Endothelial cell of umbilical vein (primary cell): ENCODE data around the gene PTPN6. TPM values are rescaled to one million over a fixed set of nuclear protein-coding genes. Genes with fewer than 3 reads are reported as not detected.
A peak's percentile ranks its signal among the peaks of the same experiment; 100 is the strongest.

ENCODE experiments used
- BruUV-seq: library from RNA; stranded (reverse); fragments of 400-500 nt; replicated peaks from 2 replicates; lab custom pipeline; 2021; lab: Mats Ljungman, UMichigan
- CTCF ChIA-PET: fragments of 300-600, 350-600 bp; sonication (Branson Sonifier 250); formaldehyde crosslinking; loops from one replicate; lab custom pipeline; 2021; ENCODE audit warnings: antibody characterized with exemption, inconsistent platforms; lab: Charles Lee
- POLR2A ChIA-PET: fragments of 300-600, 350-600 bp; sonication (Branson Sonifier 250); formaldehyde crosslinking; loops from one replicate; lab custom pipeline; 2021; ENCODE audit warnings: antibody characterized with exemption, inconsistent platforms; lab: Charles Lee
- DNase-seq: peaks from one replicate; pipeline ENCODE4 v3.0.0-alpha.2; 2011; ENCODE audit warnings: low read depth, low spot score
- FAIRE-seq: peaks from 2 replicates; lab custom pipeline; 2011; peaks lifted over from hg19 to GRCh38; lab: Jason Lieb, UNC
- H2AFZ ChIP-seq: 2 replicates; pipeline ENCODE4 v1.6.0; 2012; ENCODE audit warnings: low read depth, low read length, control low read depth, inconsistent platforms
- H3K27ac ChIP-seq: 2 replicates; pipeline ENCODE4 v1.5.1; 2011; ENCODE audit warnings: low read depth, mild to moderate bottlenecking, control low read depth, low read length, moderate library complexity; ENCODE audit not compliant: insufficient read depth
- H3K27me3 ChIP-seq, 2 experiments: 2 replicates each; pipeline versions ENCODE4 v1.6.0 to v1.6.1; 2011; ENCODE audit warnings: low read length in 2 of 2, mixed read lengths in 1 of 2; ENCODE audit not compliant: control insufficient read depth in 2 of 2, insufficient read depth in 2 of 2
- H3K36me3 ChIP-seq, 2 experiments: 2 replicates in 1 of 2; 3 replicates in 1 of 2; pipeline ENCODE4 v1.5.1; 2011; ENCODE audit warnings: low read length in 2 of 2, mild to moderate bottlenecking in 1 of 2, moderate library complexity in 1 of 2; ENCODE audit not compliant: control insufficient read depth in 2 of 2, insufficient read depth in 2 of 2; ENCODE audit errors: extremely low read depth in 1 of 2
- H3K4me1 ChIP-seq: 3 replicates; pipeline ENCODE4 v1.5.1; 2011; ENCODE audit warnings: mild to moderate bottlenecking, low read length; ENCODE audit not compliant: control insufficient read depth, insufficient read depth; ENCODE audit errors: extremely low read depth
- H3K4me2 ChIP-seq: 2 replicates; pipeline ENCODE4 v1.6.1; 2011; ENCODE audit warnings: low read length, control low read depth, mixed read lengths; ENCODE audit not compliant: insufficient read depth
- H3K4me3 ChIP-seq, 3 experiments: fragments of 200-600 bp in 1 of 3; sonication (generic), shearing (Covaris generic) in 1 of 3; replicated peaks in 1 of 3; 2 replicates each; pipeline ENCODE4 v1.5.1; 2011 to 2016; ENCODE audit warnings: control low read depth in 3 of 3, low read length in 3 of 3, mild to moderate bottlenecking in 2 of 3, inconsistent platforms in 1 of 3, low read depth in 1 of 3, moderate library complexity in 1 of 3; ENCODE audit not compliant: insufficient read depth in 1 of 3
- H3K79me2 ChIP-seq: 2 replicates; pipeline ENCODE4 v1.6.0; 2012; ENCODE audit warnings: low read length, inconsistent platforms; ENCODE audit not compliant: control insufficient read depth, insufficient read depth
- H3K9ac ChIP-seq: replicated peaks from 2 replicates; pipeline ENCODE3; 2011; ENCODE audit warnings: low read length, control low read depth; ENCODE audit not compliant: insufficient read depth; ENCODE audit errors: extremely low read depth
- H3K9me1 ChIP-seq: replicated peaks from 3 replicates; pipeline ENCODE4 v1.6.0; 2011; ENCODE audit warnings: mild to moderate bottlenecking, low read length; ENCODE audit not compliant: control insufficient read depth, insufficient read depth; ENCODE audit errors: extremely low read depth
- H3K9me3 ChIP-seq: replicated peaks from 2 replicates; pipeline ENCODE4 v1.5.1; 2012; ENCODE audit warnings: low read length, inconsistent platforms; ENCODE audit not compliant: control insufficient read depth, insufficient read depth
- H4K20me1 ChIP-seq: replicated peaks from 2 replicates; pipeline ENCODE3; 2011; ENCODE audit warnings: mild to moderate bottlenecking, low read length; ENCODE audit not compliant: control insufficient read depth, insufficient read depth; ENCODE audit errors: extremely low read depth
- EZH2 ChIP-seq: IDR thresholded peaks from 2 replicates; pipeline ENCODE4 v1.6.1; 2012; ENCODE audit warnings: borderline replicate concordance, low read depth, mild to moderate bottlenecking, moderate library complexity, low read length, inconsistent platforms; ENCODE audit not compliant: severe bottlenecking
- GATA2 ChIP-seq: IDR thresholded peaks from 2 replicates; pipeline ENCODE4 v1.7.0; 2011; ENCODE audit warnings: low read depth, mild to moderate bottlenecking, moderate library complexity, mixed read lengths, low read length; ENCODE audit not compliant: insufficient read length, insufficient read depth
- JUN ChIP-seq: IDR thresholded peaks from 2 replicates; pipeline ENCODE4 v1.6.1; 2011; ENCODE audit warnings: borderline replicate concordance, low read depth; ENCODE audit not compliant: insufficient read length, insufficient read depth
- MYC ChIP-seq: IDR thresholded peaks from one replicate; pipeline ENCODE4 v1.6.1; 2011; ENCODE audit warnings: mild to moderate bottlenecking, low read depth, low read length
- POLR2A ChIP-seq: IDR thresholded peaks from 2 replicates; pipeline ENCODE4 v1.6.1; 2012; ENCODE audit warnings: low read depth, mild to moderate bottlenecking, control low read depth, low read length
- POLR2AphosphoS5 ChIP-seq: IDR thresholded peaks from 2 replicates; pipeline ENCODE4 v1.6.1; 2012; ENCODE audit warnings: low read depth, mild to moderate bottlenecking, control low read depth, low read length, moderate library complexity; ENCODE audit not compliant: insufficient read depth
- dilution Hi-C: fragments of 300-500 bp; cut with MboI; formaldehyde crosslinking; loops from one replicate; pipeline ENCODE4 v1.15.0; 2019; ENCODE audit warnings: low sequenced_read_pairs; ENCODE audit not compliant: extremely low pct_ligation_motif_present
- intact Hi-C: fragments of 100-400 bp; cut with micrococcal nuclease; formaldehyde crosslinking; loops from one replicate; pipeline ENCODE4 v1.10.0; 2022
- polyA plus RNA-seq, 4 experiments: library from polyadenylated mRNA; depleted of rRNA in 3 of 4; stranded (reverse) in 3 of 4; unstranded in 1 of 4; fragments of >200 nt; gene quantifications; 2 replicates each; pipeline versions ENCODE4 v1.2.1 to v1.2.3, GENCODE V29; 2011 to 2012; ENCODE audit warnings: missing spikeins in 1 of 4
- total RNA-seq: library from RNA; stranded (reverse); gene quantifications from 2 replicates; pipeline ENCODE4 v1.2.3, GENCODE V29; 2021
- TF ChIP-seq, protein P1 (sequence below): IDR thresholded peaks from 2 replicates; pipeline ENCODE4 v1.6.1; 2011; ENCODE audit not compliant: insufficient read depth, insufficient read length

PTPN6 gene
- total and polyA plus RNA-seq, 2 donors (not counting 3 experiments of a cell fraction or from before 2014, with no cell fraction given) = 0.25 to 1.6 TPM

DNA sequence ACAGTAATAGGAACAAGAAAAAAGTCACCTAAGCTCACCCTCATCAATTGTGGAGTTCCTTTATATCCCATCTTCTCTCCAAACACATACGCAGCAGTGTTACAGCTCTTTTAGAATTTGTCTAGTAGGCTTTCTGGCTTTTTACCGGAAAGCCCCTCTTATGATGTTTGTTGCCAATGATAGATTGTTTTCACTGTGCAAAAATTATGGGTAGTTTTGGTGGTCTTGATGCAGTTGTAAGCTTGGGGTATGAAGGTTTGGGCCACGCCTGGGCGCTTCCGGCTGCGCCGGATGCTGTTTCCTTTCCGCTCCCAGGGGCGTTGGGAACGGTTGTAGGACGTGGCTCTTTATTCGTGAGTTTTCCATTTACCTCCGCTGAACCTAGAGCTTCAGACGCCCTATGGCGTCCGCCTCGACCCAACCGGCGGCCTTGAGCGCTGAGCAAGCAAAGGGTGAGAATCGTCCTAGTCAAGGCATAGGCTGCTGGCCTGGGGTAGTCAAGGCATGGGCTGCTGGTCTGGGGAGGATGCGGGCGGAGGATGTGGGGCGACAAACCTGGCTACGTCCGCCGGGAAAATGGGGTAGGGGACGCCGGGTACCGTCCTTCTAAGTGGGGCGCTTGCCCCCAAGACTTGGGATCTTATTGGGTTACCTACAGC lies 7.3 kb upstream of the PTPN6 start, which contains the start of the genes C12orf57 and RNU7-1:
C12orf57 (plus strand) TSS at position 301 of the 659 bp plus-strand sequence; CDS start at position 401, 100 bp downstream.
RNU7-1 (plus strand) TSS at position 95 of the 659 bp plus-strand sequence.
- TF ChIP-seq MYC = no peak
- no peak for TF ChIP-seq EZH2
- peak; percentile 100 for TF ChIP-seq POLR2A
- peak; percentile 100 for TF ChIP-seq POLR2AphosphoS5
- TF ChIP-seq, protein P1, sequence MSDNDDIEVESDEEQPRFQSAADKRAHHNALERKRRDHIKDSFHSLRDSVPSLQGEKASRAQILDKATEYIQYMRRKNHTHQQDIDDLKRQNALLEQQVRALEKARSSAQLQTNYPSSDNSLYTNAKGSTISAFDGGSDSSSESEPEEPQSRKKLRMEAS = no peak
- TF ChIP-seq JUN = no peak
- TF ChIP-seq GATA2 = no peak
- no peaks in the 10 kb centered on the region for H3K9me3 ChIP-seq
- no peak within 1 kb of the TSS for H2AFZ ChIP-seq
- FAIRE-seq (no peak), DNase-seq (peak; percentile 93)
- H3K4me2 ChIP-seq = peak within 1 kb of the TSS; percentile 73
- H3K36me3 ChIP-seq = peaks cover 0 to 15% of the 10 kb centered on the region in 2 experiments
- peak within 1 kb of the TSS; percentile 20 to 51 (median 51) for H3K4me3 ChIP-seq
- no peaks in the 10 kb centered on the region for H4K20me1 ChIP-seq
- CTCF ChIA-PET = interaction anchor here (1.0 to 6.0 kb wide), 22 partner anchors 9 to 694 kb away, joined by 3 to 124 read pairs (median 6); partner anchors contain the start of genes ATN1, C1R, C1RL and C1S
- H3K27ac ChIP-seq = peak within 1 kb of the TSS; percentile 57
- dilution Hi-C loops = no loop called here
- H3K27me3 ChIP-seq = no peaks in the 10 kb centered on the region
- H3K79me2 ChIP-seq = no peaks in the 10 kb centered on the region
- peak within 1 kb of the TSS; percentile 74 for H3K9ac ChIP-seq
- peaks cover 15% of the 10 kb centered on the region for H3K4me1 ChIP-seq
- H3K9me1 ChIP-seq = no peaks in the 10 kb centered on the region
- BruUV-seq = TSS peak; percentile 94
- POLR2A ChIA-PET = interaction anchor here (0.6 to 2.5 kb wide), 20 partner anchors 10 to 994 kb away, joined by 3 to 24 read pairs (median 5); partner anchors contain the start of genes ATN1, C1RL, LPCAT3 and PTMS
- intact Hi-C loops = loop anchor here (1.0 to 2.0 kb wide), 11 partner anchors 20 to 694 kb away; partner anchors contain the start of genes C1R, C1RL, EMG1 and LPCAT3
